Measurements from ENCODE around the gene VPS13D.

DNA sequence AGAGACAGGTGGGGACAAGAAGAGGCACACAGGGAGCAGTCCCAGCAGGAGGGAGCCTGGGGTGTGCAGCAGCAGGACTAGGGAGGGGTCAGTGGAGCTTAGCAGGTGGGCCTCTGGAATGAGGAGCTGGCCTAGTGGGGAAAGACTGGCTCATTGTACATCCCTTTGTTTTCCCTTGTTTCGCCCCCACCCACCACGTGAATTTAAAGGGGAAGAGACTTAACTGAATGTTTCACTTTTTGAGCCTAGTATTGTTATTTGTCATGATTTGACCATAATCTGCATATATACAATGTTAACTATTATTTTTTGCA, 206.5 kb downstream of the VPS13D start:
- TF ChIP-seq, protein P1, sequence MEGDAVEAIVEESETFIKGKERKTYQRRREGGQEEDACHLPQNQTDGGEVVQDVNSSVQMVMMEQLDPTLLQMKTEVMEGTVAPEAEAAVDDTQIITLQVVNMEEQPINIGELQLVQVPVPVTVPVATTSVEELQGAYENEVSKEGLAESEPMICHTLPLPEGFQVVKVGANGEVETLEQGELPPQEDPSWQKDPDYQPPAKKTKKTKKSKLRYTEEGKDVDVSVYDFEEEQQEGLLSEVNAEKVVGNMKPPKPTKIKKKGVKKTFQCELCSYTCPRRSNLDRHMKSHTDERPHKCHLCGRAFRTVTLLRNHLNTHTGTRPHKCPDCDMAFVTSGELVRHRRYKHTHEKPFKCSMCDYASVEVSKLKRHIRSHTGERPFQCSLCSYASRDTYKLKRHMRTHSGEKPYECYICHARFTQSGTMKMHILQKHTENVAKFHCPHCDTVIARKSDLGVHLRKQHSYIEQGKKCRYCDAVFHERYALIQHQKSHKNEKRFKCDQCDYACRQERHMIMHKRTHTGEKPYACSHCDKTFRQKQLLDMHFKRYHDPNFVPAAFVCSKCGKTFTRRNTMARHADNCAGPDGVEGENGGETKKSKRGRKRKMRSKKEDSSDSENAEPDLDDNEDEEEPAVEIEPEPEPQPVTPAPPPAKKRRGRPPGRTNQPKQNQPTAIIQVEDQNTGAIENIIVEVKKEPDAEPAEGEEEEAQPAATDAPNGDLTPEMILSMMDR (conservative IDR thresholded peaks at IDR 0.05; ENCODE audit: low read depth, low read length), result no peak
- no peak for TF ChIP-seq EZH2 (IDR thresholded peaks at IDR 0.05; ENCODE audit: low read length, unreplicated experiment)

Data from PC-3 (cell line).